Fibroblast of mammary gland (primary cell): ENCODE data around the gene TNFRSF13B.

Experiments
- DNase-seq: peaks from one replicate; pipeline ENCODE4 v3.0.0-alpha.2; 2010; ENCODE audit warnings: low read depth
- H3K4me3 ChIP-seq: 2 replicates; pipeline ENCODE4 v1.5.1; 2011; ENCODE audit warnings: low read depth, mild to moderate bottlenecking, low read length, moderate library complexity; ENCODE audit not compliant: control insufficient read depth
- TF ChIP-seq, protein P1 (sequence below): conservative IDR thresholded peaks from 2 replicates; pipeline ENCODE4 v1.5.1; 2011; ENCODE audit warnings: low read depth, low read length, inconsistent platforms; ENCODE audit not compliant: control insufficient read depth, insufficient read depth

The TNFRSF13B gene

DNA sequence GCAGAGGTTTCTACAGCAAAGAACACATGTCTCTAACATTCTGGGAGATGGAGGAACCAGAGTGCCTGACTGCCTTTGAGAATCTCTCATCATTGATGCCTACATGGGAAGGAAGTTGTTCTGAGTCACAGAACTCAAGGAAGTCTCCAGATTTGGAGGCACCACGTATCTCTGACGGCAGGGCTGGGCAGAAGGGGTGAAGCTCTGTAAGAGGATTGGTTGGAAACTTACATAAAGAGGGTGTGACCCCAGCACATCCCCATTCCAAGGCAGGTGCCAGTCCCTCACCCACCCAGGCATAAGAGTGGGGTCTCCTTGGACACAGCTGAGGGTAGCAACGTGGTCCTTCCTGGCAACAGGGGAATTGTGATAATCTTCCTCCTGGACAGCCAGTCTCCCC lies 17.4 kb downstream of the TNFRSF13B start:
- TF ChIP-seq, protein P1, sequence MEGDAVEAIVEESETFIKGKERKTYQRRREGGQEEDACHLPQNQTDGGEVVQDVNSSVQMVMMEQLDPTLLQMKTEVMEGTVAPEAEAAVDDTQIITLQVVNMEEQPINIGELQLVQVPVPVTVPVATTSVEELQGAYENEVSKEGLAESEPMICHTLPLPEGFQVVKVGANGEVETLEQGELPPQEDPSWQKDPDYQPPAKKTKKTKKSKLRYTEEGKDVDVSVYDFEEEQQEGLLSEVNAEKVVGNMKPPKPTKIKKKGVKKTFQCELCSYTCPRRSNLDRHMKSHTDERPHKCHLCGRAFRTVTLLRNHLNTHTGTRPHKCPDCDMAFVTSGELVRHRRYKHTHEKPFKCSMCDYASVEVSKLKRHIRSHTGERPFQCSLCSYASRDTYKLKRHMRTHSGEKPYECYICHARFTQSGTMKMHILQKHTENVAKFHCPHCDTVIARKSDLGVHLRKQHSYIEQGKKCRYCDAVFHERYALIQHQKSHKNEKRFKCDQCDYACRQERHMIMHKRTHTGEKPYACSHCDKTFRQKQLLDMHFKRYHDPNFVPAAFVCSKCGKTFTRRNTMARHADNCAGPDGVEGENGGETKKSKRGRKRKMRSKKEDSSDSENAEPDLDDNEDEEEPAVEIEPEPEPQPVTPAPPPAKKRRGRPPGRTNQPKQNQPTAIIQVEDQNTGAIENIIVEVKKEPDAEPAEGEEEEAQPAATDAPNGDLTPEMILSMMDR: no peak
- no peak overlapping the region for H3K4me3 ChIP-seq
- DNase-seq: no peak

DNA sequence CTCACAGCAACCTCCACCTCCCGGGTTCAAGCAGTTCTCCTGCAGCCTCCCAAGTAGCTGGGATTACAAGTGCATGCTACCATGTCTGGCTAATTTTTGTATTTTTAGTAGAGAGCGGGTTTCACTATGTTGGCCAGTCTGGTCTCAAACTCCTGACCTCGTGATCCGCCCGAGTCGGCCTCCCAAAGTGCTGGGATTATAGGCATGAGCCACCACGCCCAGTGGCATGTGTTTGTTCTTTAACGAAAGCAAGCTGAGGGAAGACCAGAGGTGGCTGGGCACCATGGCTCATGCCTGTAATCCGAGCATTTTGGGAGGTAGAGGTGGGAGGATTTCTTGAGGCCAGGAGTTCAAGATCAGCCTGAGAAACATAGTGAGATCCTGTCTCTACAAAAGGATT lies 18.1 kb downstream of the TNFRSF13B start:
- DNase-seq: no peak
- no peak overlapping the region for H3K4me3 ChIP-seq
- TF ChIP-seq, protein P1: no peak

DNA sequence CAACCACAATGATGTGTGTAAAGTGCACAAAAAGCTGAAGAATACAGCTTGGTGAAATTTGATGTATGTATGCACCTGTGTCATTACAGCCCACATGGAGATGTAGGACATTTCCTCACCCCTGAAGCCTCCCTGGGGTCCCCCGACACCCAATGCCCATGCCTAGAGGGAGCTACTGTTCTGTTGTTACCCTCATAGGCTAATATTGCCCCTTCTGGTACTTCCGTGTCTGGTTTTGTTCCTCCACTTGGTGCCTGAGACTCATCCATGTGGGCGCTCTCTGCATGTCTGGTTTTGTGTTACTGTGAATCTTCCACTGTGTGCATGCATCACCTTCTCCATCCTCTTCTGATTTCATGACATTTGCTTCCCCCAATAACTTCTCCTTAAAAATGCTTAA lies 18.6 kb downstream of the TNFRSF13B start:
- no peak overlapping the region for H3K4me3 ChIP-seq
- DNase-seq: no peak
- TF ChIP-seq, protein P1: no peak

DNA sequence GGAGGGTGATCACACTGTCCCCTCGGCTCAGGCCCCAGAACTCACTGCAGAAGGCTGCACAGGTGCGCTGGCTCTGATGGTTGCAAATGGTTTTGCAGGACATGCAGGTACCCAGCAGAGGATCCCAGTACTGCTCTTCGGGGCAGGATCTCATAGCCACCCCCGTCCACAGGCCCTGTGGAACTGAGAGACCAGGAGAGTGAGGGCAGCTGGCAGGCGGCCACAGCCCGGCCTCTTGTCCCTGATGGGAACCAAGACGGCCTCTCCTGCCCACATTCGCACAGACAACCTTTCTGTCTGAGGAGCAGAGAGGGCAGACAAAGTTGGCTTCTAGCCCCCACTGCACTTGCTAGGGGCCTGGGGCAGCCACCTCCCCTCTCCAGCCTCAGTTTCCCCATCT lies 19.5 kb downstream of the TNFRSF13B start:
- TF ChIP-seq, protein P1: no peak
- DNase-seq: no peak
- no peak overlapping the region for H3K4me3 ChIP-seq

DNA sequence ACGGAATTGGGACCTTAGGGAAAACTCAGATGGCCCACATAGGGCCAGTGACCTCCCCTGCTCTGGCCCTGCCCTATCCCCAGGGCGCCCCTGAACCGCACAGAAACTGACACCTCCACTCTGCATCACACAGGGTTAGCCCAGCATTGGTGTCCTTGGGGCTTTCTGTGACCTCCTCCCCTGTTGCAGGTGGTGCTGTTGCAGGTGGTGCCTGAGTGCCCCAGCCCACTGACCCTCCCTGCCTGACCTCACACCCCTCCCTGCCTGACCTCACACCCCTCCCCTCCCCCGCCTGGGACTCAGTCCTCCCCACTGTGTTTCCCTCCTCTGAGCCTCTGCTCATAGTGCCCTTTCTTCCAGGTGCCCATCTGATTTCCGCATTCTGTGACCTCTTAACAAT lies 21.4 kb downstream of the TNFRSF13B start:
- no peak overlapping the region for H3K4me3 ChIP-seq
- TF ChIP-seq, protein P1: no peak
- no peak for DNase-seq

DNA sequence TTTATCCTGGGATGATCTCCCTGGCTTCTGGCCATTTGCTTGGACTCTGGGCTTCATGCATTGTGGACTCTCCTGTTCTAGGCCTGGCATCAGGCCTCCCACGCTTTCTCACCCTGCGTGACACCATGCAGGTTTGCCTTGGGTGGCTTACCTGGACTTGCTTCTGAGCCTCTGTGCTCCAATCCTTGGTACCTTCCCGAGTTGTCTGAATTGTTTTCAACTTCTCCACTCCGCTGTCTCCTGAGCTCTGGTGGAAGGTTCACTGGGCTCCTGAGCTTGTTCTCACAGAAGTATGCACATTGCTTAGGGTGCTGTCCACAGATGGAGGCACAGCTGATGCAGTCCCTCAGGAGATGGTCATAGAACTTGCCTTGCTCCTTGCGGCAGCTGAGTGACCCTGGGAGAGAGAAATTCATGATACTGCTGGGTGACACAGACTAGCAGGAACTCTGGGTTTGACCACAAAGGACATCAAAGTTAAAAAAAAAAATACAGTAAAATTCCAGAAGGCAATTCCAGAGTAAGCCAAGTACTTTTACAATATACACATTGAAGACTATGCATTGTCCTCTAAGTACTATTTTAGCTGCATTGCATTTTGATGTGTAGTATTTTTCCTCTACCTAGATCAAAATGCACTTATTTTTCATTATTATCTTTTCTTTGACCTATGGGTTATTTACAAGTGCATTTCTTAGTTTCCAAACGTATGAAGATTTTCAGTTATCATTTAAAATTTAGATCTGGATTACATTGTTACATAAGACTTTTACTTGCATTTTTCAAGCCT lies 23.1 kb downstream of the TNFRSF13B start:
- TF ChIP-seq, protein P1: no peak
- DNase-seq: no peak
- no peak overlapping the region for H3K4me3 ChIP-seq
